HPDE6-E6E7 (cell line): Measurements from ENCODE around the gene ZNF622.

Experiments
- DNase-seq: peaks from one replicate; pipeline ENCODE4 v3.0.0; 2011; ENCODE audit warnings: missing footprints; ENCODE audit errors: extremely low spot score

Gene ZNF622

GRCh38 chr5:16465544-16466432 is at the start of gene ZNF622:
ZNF622 (minus strand) TSS chr5:16465800; CDS start chr5:16465665, 135 bp downstream.
- DNase-seq: peak; percentile 74

GRCh38 chr5:16510098-16510497 is 44.5 kb upstream of the ZNF622 start:
- no peak for DNase-seq

- peak; percentile 85 for DNase-seq
Measured at GRCh38 chr5:16508730-16509531, 43.3 kb upstream of the ZNF622 start.

GRCh38 chr5:16507716-16508115 is 42.1 kb upstream of the ZNF622 start:
- no peak for DNase-seq

- no peak for DNase-seq
Measured at GRCh38 chr5:16505904-16506303, 40.3 kb upstream of the ZNF622 start.

GRCh38 chr5:16505140-16505891 is 39.7 kb upstream of the ZNF622 start:
- no peak for DNase-seq

- DNase-seq: no peak
Measured at GRCh38 chr5:16504571-16504970, 39.0 kb upstream of the ZNF622 start.

GRCh38 chr5:16502866-16503265 is 37.3 kb upstream of the ZNF622 start:
- no peak for DNase-seq

GRCh38 chr5:16500024-16500423 is 34.4 kb upstream of the ZNF622 start:
- no peak for DNase-seq

- DNase-seq: no peak
Measured at GRCh38 chr5:16497546-16497945, 31.9 kb upstream of the ZNF622 start.

GRCh38 chr5:16493261-16493660 is 27.7 kb upstream of the ZNF622 start:
- DNase-seq: peak; percentile 79

- DNase-seq: peak; percentile 76
Measured at GRCh38 chr5:16492398-16493140, 27.0 kb upstream of the ZNF622 start.

GRCh38 chr5:16490911-16491310 is 25.3 kb upstream of the ZNF622 start:
- no peak for DNase-seq

GRCh38 chr5:16489322-16489791 is 23.8 kb upstream of the ZNF622 start:
- DNase-seq: no peak

- DNase-seq: no peak
Measured at GRCh38 chr5:16487456-16487855, 21.9 kb upstream of the ZNF622 start.

- no peak for DNase-seq
Measured at GRCh38 chr5:16486711-16487111, 21.1 kb upstream of the ZNF622 start.

GRCh38 chr5:16485656-16486055 is 20.1 kb upstream of the ZNF622 start:
- DNase-seq: no peak

- no peak for DNase-seq
Measured at GRCh38 chr5:16484081-16484480, 18.5 kb upstream of the ZNF622 start.

- no peak for DNase-seq
Measured at GRCh38 chr5:16483361-16483760, 17.8 kb upstream of the ZNF622 start.

GRCh38 chr5:16482891-16483290 is 17.3 kb upstream of the ZNF622 start:
- no peak for DNase-seq
